B cell (primary cell): ENCODE data around the gene DRD2. TPM values are rescaled to one million over a fixed set of nuclear protein-coding genes. Genes with fewer than 3 reads are reported as not detected.

Source experiments
- ATAC-seq: fragments of 200-7000 bp; cut with Tn5 transposase; one replicate; pipeline ENCODE4 v1.10.0; 2021; ENCODE audit warnings: low read depth, mild to moderate bottlenecking, moderate number of reproducible peaks, moderate library complexity
- CTCF ChIA-PET: fragments of 350-600 bp; sonication (Branson Sonifier 250); formaldehyde crosslinking; loops from one replicate; lab custom pipeline; 2021; ENCODE audit warnings: antibody characterized with exemption, inconsistent platforms; lab: Charles Lee
- POLR2A ChIA-PET: fragments of 350-600 bp; sonication (Branson Sonifier 250); formaldehyde crosslinking; loops from one replicate; lab custom pipeline; 2021; ENCODE audit warnings: antibody characterized with exemption; lab: Charles Lee
- DNase-seq: peaks from one replicate; pipeline ENCODE4 v3.0.0; 2013
- H2AFZ ChIP-seq: 2 replicates; pipeline ENCODE4 v1.6.1; 2012; ENCODE audit warnings: mild to moderate bottlenecking, low read depth, low read length; ENCODE audit not compliant: insufficient read depth, poor library complexity, severe bottlenecking
- H3K27ac ChIP-seq, 2 donors: 1 replicate in 1 of 2; 2 replicates in 1 of 2; pipeline ENCODE4 v1.5.1; 2012 to 2013; ENCODE audit warnings: low read length in 2 of 2, mild to moderate bottlenecking in 2 of 2, moderate library complexity in 1 of 2
- H3K27me3 ChIP-seq, 4 experiments: fragments of 200-600 bp in 1 of 4; sonication (generic) in 1 of 4; replicated peaks in 1 of 4; 1 replicate in 2 of 4; 2 replicates in 2 of 4; pipeline versions ENCODE4 v1.6.1 to v1.7.0; 2013 to 2016; ENCODE audit warnings: low read length in 3 of 4, mild to moderate bottlenecking in 2 of 4, mixed read lengths in 1 of 4, moderate library complexity in 1 of 4; ENCODE audit not compliant: insufficient read depth in 4 of 4, control insufficient read depth in 3 of 4; ENCODE audit errors: control extremely low read depth in 1 of 4
- H3K36me3 ChIP-seq, 2 experiments: replicated peaks in 1 of 2; 1 replicate in 1 of 2; 2 replicates in 1 of 2; pipeline versions ENCODE4 v1.6.1 to v1.7.1; 2013; ENCODE audit warnings: low read length in 1 of 2; ENCODE audit not compliant: insufficient read depth in 2 of 2, control insufficient read depth in 1 of 2; ENCODE audit errors: control extremely low read depth in 1 of 2, extremely low read depth in 1 of 2
- H3K4me1 ChIP-seq, 2 donors: fragments of 200-600 bp in 1 of 2; sonication (generic) in 1 of 2; 1 replicate in 1 of 2; 2 replicates in 1 of 2; pipeline versions ENCODE4 v1.5.1 to v1.6.1; 2013 to 2017; ENCODE audit warnings: low read length in 2 of 2; ENCODE audit not compliant: control insufficient read depth in 2 of 2, insufficient read depth in 2 of 2
- H3K4me2 ChIP-seq: replicated peaks from 2 replicates; pipeline ENCODE3; 2012; ENCODE audit warnings: mild to moderate bottlenecking, low read depth, low read length; ENCODE audit not compliant: poor library complexity, severe bottlenecking
- H3K4me3 ChIP-seq, 5 experiments: fragments of 200-600 bp in 1 of 5; sonication (generic) in 1 of 5; 1 replicate in 3 of 5; 2 replicates in 2 of 5; pipeline versions ENCODE4 v1.5.1 to v1.7.0; 2011 to 2016; ENCODE audit warnings: low read length in 4 of 5, mild to moderate bottlenecking in 4 of 5, low read depth in 2 of 5, control low read depth in 1 of 5, moderate library complexity in 1 of 5; ENCODE audit not compliant: insufficient read depth in 1 of 5; ENCODE audit errors: control extremely low read depth in 1 of 5, extremely low read depth in 1 of 5
- H3K79me2 ChIP-seq: fragments of 200-600 bp; sonication (generic); one replicate; pipeline ENCODE4 v1.6.0; 2016; ENCODE audit warnings: low read length; ENCODE audit not compliant: control insufficient read depth, insufficient read depth
- H3K9ac ChIP-seq: fragments of 200-600 bp; sonication (generic); 2 replicates; pipeline ENCODE4 v1.6.1; 2017; ENCODE audit warnings: mild to moderate bottlenecking, low read length, moderate library complexity
- H3K9me3 ChIP-seq, 3 donors: one replicate each; pipeline versions ENCODE4 v1.6.1 to v1.7.1; 2013; ENCODE audit warnings: low read length in 2 of 3; ENCODE audit not compliant: control insufficient read depth in 2 of 3, insufficient read depth in 1 of 3; ENCODE audit errors: control extremely low read depth in 1 of 3
- H4K20me1 ChIP-seq: 2 replicates; pipeline ENCODE4 v1.6.0; 2012; ENCODE audit warnings: mild to moderate bottlenecking, low read length; ENCODE audit not compliant: insufficient read depth, control insufficient read depth, poor library complexity, severe bottlenecking
- H3K27ac Mint-ChIP-seq: one replicate; pipeline ENCODE4 v1.8.0; 2021; ENCODE audit warnings: mixed read lengths
- H3K27me3 Mint-ChIP-seq: one replicate; pipeline ENCODE4 v1.8.0; 2021; ENCODE audit warnings: mixed read lengths
- H3K4me1 Mint-ChIP-seq: one replicate; pipeline ENCODE4 v1.8.0; 2021; ENCODE audit warnings: mixed read lengths
- H3K4me3 Mint-ChIP-seq: one replicate; pipeline ENCODE4 v1.8.0; 2021; ENCODE audit warnings: mixed read lengths
- H3K9me3 Mint-ChIP-seq: one replicate; pipeline ENCODE4 v1.8.0; 2022; ENCODE audit warnings: mixed read lengths; ENCODE audit not compliant: insufficient read depth
- CTCF ChIP-seq: fragments of 200-600 bp; IDR thresholded peaks from one replicate; pipeline ENCODE4 v1.8.0; 2022; ENCODE audit warnings: antibody characterized with exemption, mild to moderate bottlenecking
- EZH2 ChIP-seq: IDR thresholded peaks from 2 replicates; pipeline ENCODE4 v1.6.1; 2012; ENCODE audit warnings: borderline replicate concordance, low read depth, mild to moderate bottlenecking, moderate library complexity, low read length; ENCODE audit not compliant: insufficient read depth, poor library complexity, severe bottlenecking
- WGBS: methylation state at CpG from one replicate; pipeline ENCODE4 v1.1.5; 2013; ENCODE audit warnings: missing lambda C conversion rate; ENCODE audit not compliant: insufficient coverage; 5-methylcytosine and 5-hydroxymethylcytosine counted together
- intact Hi-C: fragments of 100-400 bp; cut with micrococcal nuclease; formaldehyde crosslinking; loops from one replicate; pipeline ENCODE4 v1.10.0; 2022
- polyA plus RNA-seq: library from polyadenylated mRNA; depleted of rRNA; stranded (reverse); fragments of >200 nt; gene quantifications from 2 replicates; pipeline ENCODE4 v1.2.3, GENCODE V29; 2012
- total RNA-seq, 2 donors: library from RNA; stranded (reverse); fragments of 120-200 nt in 1 of 2; gene quantifications; 1 replicate in 1 of 2; 2 replicates in 1 of 2; pipeline versions ENCODE4 v1.2.3 to v1.2.4, GENCODE V29; 2013 to 2022

Gene DRD2
- total and polyA plus RNA-seq, 2 donors (not counting 1 experiment from before 2014, with no cell fraction given) = not detected

- ChIA-PET POLR2A (no interaction called here), CTCF (no interaction called here)
- no peak for ATAC-seq
- Mint-ChIP-seq H3K4me1 (no peaks in the 10 kb centered on the region), H3K27me3 (peaks cover 14% of the 10 kb centered on the region), H3K9me3 (no peaks in the 10 kb centered on the region), H3K4me3 (no peak overlapping the region), H3K27ac (no peak overlapping the region)
- Histone ChIP-seq H2AFZ (no peak overlapping the region), H3K27ac (no peak overlapping the region), H3K4me1 (no peaks in the 10 kb centered on the region), H3K27me3 (no peaks in the 10 kb centered on the region), H4K20me1 (no peaks in the 10 kb centered on the region), H3K36me3 (no peaks in the 10 kb centered on the region), H3K4me2 (no peak overlapping the region), H3K9me3 (no peaks in the 10 kb centered on the region), H3K79me2 (no peaks in the 10 kb centered on the region), H3K4me3 (no peak overlapping the region), H3K9ac (no peak overlapping the region)
- no CpG with 5 or more reads among the region's 1 CpG for WGBS
- no peak for DNase-seq
- intact Hi-C loops = no loop called here
- TF ChIP-seq EZH2 (no peak), CTCF (no peak)
These were observed 17.0 kb downstream of the DRD2 start for GRCh38 chr11:113458189-113458588.

- Histone ChIP-seq H3K4me3 (no peak overlapping the region), H3K9ac (no peak overlapping the region), H3K4me2 (no peak overlapping the region), H3K27me3 (no peaks in the 10 kb centered on the region), H3K4me1 (no peaks in the 10 kb centered on the region), H2AFZ (no peak overlapping the region), H3K27ac (no peak overlapping the region), H3K36me3 (no peaks in the 10 kb centered on the region), H3K79me2 (no peaks in the 10 kb centered on the region), H3K9me3 (no peaks in the 10 kb centered on the region), H4K20me1 (no peaks in the 10 kb centered on the region)
- intact Hi-C loops = no loop called here
- H3K9me3 Mint-ChIP-seq = no peaks in the 10 kb centered on the region
- H3K4me1 Mint-ChIP-seq = no peaks in the 10 kb centered on the region
- TF ChIP-seq EZH2 = no peak
- TF ChIP-seq CTCF = no peak
- DNase-seq (no peak), ATAC-seq (no peak)
- H3K27ac Mint-ChIP-seq = no peak overlapping the region
- POLR2A ChIA-PET = no interaction called here
- 25% methylated on average over 1 of the region's 2 CpGs for WGBS
- H3K4me3 Mint-ChIP-seq = no peak overlapping the region
- CTCF ChIA-PET = no interaction called here
- peaks cover 14% of the 10 kb centered on the region for H3K27me3 Mint-ChIP-seq
These were observed 17.4 kb downstream of the DRD2 start for GRCh38 chr11:113457784-113458183.
